PFSK-1 (cell line): Measurements from ENCODE around the gene PGLYRP3.

Experiments
- FOXP2 ChIP-seq: optimal IDR thresholded peaks from 2 replicates; pipeline ENCODE3; 2011; ENCODE audit warnings: borderline replicate concordance, control low read depth, inconsistent platforms; ENCODE audit not compliant: insufficient read depth; ENCODE audit errors: extremely low read length, extremely low read depth
- POLR2AphosphoS5 ChIP-seq: IDR thresholded peaks from 2 replicates; pipeline ENCODE4 v1.6.1; 2012; ENCODE audit warnings: low read depth, mild to moderate bottlenecking, control low read depth, low read length, moderate library complexity
- SIN3A ChIP-seq: IDR thresholded peaks from 2 replicates; pipeline ENCODE4 v1.6.1; 2012; ENCODE audit warnings: mild to moderate bottlenecking, low read length, moderate library complexity, borderline replicate concordance; ENCODE audit not compliant: insufficient read depth
- TAF1 ChIP-seq: IDR thresholded peaks from 2 replicates; pipeline ENCODE4 v1.6.1; 2012; ENCODE audit warnings: low read length, control low read depth, borderline replicate concordance; ENCODE audit not compliant: insufficient read depth
- TF ChIP-seq, protein P1 (sequence below), 2 experiments: IDR thresholded peaks; 2 replicates each; pipeline versions ENCODE4 v1.6.1 to v1.8.0; 2011 to 2012; ENCODE audit warnings: low read depth in 2 of 2, low read length in 2 of 2, control low read depth in 1 of 2, inconsistent platforms in 1 of 2, mild to moderate bottlenecking in 1 of 2, moderate library complexity in 1 of 2; ENCODE audit not compliant: insufficient read depth in 1 of 2

The PGLYRP3 gene

GRCh38 chr1:153292740-153293479, 19.8 kb downstream of the PGLYRP3 start:
- no peak for TF ChIP-seq TAF1
- TF ChIP-seq FOXP2: no peak
- no peak for TF ChIP-seq POLR2AphosphoS5
- no peak for TF ChIP-seq SIN3A
- TF ChIP-seq, protein P1, sequence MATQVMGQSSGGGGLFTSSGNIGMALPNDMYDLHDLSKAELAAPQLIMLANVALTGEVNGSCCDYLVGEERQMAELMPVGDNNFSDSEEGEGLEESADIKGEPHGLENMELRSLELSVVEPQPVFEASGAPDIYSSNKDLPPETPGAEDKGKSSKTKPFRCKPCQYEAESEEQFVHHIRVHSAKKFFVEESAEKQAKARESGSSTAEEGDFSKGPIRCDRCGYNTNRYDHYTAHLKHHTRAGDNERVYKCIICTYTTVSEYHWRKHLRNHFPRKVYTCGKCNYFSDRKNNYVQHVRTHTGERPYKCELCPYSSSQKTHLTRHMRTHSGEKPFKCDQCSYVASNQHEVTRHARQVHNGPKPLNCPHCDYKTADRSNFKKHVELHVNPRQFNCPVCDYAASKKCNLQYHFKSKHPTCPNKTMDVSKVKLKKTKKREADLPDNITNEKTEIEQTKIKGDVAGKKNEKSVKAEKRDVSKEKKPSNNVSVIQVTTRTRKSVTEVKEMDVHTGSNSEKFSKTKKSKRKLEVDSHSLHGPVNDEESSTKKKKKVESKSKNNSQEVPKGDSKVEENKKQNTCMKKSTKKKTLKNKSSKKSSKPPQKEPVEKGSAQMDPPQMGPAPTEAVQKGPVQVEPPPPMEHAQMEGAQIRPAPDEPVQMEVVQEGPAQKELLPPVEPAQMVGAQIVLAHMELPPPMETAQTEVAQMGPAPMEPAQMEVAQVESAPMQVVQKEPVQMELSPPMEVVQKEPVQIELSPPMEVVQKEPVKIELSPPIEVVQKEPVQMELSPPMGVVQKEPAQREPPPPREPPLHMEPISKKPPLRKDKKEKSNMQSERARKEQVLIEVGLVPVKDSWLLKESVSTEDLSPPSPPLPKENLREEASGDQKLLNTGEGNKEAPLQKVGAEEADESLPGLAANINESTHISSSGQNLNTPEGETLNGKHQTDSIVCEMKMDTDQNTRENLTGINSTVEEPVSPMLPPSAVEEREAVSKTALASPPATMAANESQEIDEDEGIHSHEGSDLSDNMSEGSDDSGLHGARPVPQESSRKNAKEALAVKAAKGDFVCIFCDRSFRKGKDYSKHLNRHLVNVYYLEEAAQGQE (IDR thresholded peaks at IDR 0.05; ENCODE audit: insufficient read depth in 1 of 2, low read depth in 2 of 2, low read length in 2 of 2): no peak

DNA sequence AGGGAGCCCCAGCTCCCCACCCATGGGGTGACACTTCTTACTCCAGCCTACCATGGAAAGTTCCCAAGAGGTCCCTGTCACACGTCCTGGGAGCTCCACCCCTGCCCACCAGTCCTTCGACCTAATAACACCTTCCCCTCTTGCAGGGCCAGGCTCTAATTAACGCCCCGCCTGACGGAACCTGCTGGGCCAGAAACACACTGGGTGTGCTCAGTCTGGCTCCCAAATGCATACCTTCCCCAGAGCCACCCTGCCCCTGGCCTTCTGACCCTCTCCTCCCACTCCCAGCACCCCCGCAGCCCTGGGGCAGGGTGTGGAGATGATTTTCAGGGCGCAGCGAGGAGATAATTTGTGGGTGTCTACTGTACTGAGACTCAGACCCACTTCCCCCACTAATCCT, 20.6 kb downstream of the PGLYRP3 start:
- no peak for TF ChIP-seq SIN3A
- TF ChIP-seq POLR2AphosphoS5: no peak
- TF ChIP-seq, protein P1 (IDR thresholded peaks at IDR 0.05; ENCODE audit: insufficient read depth in 1 of 2, low read depth in 2 of 2, low read length in 2 of 2): no peak
- TF ChIP-seq FOXP2: no peak
- no peak for TF ChIP-seq TAF1

DNA sequence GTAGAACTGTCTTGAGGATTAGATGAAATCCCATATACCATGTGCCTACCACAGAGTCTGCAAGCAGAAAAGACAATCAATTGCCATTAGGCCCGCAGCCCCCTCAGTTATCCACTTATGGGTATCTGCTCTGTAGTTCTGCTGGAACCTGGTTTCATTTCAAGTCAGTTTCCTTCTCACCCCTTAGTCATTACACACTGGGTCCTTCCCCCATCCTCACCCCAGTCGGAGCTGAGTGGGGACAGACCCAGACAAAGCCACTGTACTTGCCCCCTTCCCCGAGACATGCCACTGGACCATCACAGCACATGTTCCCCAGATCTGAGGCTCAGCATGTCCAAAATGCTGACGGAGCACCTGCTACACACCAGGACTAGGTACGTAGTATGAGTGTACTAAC, 21.2 kb downstream of the PGLYRP3 start:
- no peak for TF ChIP-seq TAF1
- TF ChIP-seq, protein P1 (IDR thresholded peaks at IDR 0.05; ENCODE audit: insufficient read depth in 1 of 2, low read depth in 2 of 2, low read length in 2 of 2): no peak
- no peak for TF ChIP-seq POLR2AphosphoS5
- no peak for TF ChIP-seq SIN3A
- TF ChIP-seq FOXP2: no peak

DNA sequence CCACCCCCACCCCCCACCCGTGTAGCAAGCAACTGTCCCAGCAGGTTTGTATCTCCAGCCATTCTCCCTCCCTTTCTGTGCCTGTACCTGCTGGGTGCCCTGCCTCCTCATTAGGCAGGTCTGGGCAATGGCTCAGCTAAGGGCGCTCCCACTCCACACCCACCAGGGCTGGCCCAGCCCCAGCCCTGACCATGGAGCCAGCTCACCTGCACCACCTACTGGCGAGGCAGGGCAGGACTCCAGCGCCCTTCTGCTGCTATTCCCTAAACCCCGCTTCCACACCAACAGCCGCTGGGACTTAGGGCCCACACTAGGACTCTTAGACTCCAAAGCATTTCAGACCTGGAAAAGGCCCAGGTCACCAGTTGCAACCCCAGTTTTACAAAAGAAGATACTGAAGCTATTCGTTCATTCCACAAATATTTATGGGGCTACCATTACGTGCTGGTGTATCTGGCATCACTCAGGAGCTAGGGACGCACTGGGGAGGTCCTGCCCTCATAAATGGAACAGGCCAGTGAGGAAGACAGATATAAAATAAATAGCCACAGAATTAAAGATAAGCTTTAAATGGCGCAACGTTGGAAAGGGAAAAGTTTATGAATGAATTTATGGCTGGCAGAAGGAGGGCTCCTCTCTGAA, 24.0 kb downstream of the PGLYRP3 start:
- TF ChIP-seq SIN3A (no peak), FOXP2 (no peak), TAF1 (no peak), POLR2AphosphoS5 (no peak)
- TF ChIP-seq, protein P1 (IDR thresholded peaks at IDR 0.05; ENCODE audit: insufficient read depth in 1 of 2, low read depth in 2 of 2, low read length in 2 of 2): no peak
